GM20431 (cell line): ENCODE measurements around the gene ATP5F1B.

Source experiments
- in situ Hi-C: fragments of 300-500 bp; cut with MseI, MboI; formaldehyde crosslinking; loops from one replicate; pipeline ENCODE4 v1.15.0; 2020; ENCODE audit warnings: low sequenced_read_pairs; ENCODE audit not compliant: unreplicated experiment

Gene ATP5F1B

DNA sequence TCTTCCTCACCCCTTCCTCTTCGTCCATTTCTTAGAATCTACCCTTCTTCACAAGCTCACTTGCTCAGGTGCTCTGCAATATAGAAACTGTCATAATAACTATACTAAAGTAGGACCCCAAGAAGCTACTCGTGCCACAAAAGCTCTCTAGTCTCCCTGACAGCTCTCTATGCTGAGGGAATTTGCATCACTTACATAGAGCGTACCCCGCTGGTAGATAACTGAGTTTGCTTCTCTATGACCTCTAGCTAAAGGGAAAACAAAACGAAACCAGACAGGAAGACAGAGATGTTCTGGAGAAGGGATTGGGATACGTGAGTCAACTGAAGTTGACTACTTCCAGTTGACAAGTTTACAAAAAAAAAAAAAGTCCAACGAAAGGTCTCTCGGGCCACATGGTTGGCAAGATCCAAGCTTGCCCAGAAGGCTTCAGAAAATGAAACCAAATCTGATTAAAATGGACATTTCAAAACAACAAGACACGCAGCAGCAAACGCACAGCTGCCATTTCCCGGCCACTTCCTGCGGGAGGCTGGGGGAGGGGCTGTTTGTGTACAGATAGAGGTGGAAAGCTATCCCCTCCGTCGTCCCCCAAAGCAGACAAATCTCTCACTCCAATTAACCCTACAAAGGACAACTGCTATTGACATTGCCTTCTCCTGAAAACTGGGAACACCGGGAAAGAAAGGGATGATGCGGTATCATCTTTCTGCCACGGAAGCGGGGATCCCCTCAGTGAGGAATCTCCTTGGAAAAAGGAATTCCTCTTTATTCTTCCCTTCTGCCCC lies 16.9 kb downstream of the ATP5F1B start:
- in situ Hi-C loops = no loop called here

DNA sequence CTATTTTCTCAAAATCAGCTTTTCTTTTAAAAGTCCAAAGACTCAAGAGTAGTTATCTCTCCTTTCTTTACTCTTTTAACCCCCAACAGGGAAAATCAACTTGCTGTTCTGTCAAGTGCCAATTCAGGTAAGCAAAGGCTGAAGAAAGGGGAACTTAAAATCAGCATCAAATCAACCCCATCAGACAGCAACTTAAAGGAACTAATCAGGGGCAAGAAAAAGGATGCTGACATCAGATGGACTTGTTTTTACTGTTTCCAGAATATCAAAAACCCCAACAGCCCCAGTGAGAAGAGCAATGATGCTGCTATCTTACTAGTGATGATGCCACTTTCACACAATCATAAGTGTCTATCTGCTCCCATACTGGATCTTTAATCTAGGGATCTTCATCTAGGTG lies 19.1 kb downstream of the ATP5F1B start:
- in situ Hi-C loops = no loop called here

DNA sequence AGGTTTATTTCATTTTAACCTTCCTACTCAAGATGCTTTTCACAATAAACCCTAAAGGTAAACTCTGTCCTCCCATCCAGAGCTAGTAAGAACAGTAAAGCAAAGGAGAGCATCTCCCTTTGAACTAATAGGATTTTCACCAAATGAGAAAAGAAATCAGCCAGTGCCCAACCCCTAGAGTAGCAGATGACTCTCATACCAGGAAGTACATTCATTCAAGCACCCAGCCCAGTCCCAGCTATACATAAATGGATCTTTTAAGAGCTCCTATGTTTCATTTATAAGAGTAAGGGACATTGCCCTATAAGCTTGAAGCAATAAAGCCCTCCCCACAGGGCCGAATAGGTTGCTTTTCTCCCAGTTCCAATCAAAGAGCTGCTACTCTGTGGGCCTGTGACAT lies 23.2 kb downstream of the ATP5F1B start:
- in situ Hi-C loops = no loop called here

DNA sequence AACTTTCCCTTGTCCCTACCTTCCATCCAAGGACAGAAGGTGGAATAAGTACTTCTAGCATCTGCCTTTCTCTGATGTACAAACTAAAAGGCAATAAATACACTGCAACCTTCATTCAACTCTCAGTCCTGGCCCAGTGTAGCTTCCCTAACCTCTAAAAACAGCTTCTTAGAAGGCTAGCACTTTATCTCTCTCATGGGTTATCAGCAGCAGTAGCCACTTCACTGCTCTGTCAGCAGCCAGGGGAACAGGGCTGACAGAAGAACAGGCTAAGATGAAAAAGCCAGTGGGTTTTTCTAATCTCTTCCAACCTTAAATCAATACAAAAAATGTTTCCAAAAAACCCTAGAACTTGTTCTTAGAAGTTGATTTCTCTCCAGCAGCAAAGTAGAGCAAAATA lies 28.9 kb downstream of the ATP5F1B start:
- in situ Hi-C loops = no loop called here

DNA sequence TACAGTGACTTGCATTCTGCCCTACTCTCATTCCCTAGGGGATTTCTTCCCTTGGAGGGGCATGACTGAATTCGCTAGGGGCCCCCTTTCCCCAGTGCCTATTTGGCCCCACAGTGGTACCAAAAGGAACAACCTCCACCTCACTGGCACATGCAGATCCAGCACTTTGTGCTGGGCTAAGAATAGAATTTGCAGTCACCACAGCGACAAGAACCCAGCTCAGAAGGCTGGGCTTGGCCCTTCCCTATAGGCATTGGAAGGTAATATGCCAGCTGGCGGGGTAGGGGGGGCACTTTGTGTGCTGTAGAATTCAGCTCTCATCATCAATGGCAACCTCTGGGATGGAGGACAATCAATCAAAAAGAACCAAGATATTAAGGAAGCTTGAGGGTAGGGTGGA lies 29.5 kb downstream of the ATP5F1B start:
- in situ Hi-C loops = no loop called here

DNA sequence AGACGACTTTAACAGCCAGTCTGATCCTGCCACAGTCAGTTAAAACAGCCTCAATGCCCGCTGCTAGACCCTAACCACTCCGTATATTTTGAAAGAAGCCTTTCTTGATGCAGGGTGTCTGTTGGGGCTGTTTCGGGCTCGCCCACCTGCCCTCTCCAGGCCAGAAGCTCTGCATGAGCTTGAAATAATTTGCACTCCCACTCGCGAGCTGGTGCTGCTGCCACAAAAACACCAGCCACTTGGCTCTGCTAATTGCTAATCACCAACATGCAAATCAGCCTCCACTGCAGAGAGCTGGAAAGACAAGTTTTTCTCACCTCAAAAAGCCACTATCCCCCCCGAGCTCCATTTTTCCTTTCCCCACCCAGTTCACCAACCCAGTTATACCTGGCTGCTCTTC lies 31.2 kb downstream of the ATP5F1B start:
- in situ Hi-C loops = no loop called here

DNA sequence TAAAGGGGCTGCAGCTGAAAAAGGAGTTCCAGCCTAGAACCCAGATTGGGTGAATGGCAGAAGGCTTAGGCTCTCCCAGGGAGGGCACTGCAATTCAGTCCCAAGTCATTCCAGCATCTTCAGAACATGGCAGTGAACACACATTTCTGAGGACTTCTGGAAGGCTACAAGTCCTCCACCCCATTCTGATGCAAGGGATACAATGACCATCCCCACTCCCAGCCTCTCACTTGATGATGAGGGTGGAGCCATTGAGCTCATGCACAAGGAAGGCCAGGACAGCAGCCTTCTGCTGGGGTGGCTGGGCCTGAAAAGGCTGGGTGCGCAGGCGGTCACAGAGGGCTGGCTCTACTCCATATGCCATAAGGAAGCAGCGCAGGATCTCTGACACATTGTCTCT lies 41.4 kb downstream of the ATP5F1B start:
- in situ Hi-C loops = no loop called here

DNA sequence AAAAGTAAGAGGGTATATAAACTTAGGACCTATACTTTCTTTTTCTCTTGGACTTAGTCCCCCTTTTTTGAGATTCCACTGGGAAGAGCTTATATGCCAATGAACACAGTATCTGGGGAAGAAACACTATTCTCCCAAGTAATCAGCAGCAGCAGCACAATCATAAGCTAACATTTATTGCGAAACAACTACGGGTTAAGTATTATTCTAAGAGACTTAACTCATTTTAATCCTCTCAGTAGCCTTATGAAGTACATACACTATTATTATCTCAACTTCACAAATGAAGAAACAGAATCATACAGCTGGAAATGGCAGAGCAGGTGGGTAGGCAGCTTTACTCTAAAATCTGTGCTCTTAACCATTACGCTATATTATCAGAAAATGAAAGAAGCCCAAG lies 43.5 kb downstream of the ATP5F1B start:
- in situ Hi-C loops = no loop called here

DNA sequence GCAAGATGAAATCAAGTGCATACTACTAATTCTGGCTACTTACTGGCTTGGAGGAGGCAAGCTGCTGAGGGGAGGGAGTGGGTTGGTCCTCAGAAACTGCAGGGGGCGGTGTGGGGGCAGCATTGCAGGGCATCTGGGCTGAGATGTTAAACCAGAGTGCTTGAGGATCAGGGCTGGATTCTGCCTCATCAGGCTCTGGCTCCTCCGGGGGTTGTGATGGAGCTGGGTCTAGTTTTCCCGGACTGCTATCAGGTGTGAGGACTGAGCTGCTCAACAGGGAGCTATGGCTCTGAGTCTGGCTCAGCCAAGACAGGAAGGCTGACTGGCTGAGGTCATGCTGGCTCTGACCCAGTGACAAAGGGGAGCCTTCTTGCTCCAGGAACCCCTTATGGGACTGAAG lies 44.3 kb downstream of the ATP5F1B start:
- in situ Hi-C loops = no loop called here

DNA sequence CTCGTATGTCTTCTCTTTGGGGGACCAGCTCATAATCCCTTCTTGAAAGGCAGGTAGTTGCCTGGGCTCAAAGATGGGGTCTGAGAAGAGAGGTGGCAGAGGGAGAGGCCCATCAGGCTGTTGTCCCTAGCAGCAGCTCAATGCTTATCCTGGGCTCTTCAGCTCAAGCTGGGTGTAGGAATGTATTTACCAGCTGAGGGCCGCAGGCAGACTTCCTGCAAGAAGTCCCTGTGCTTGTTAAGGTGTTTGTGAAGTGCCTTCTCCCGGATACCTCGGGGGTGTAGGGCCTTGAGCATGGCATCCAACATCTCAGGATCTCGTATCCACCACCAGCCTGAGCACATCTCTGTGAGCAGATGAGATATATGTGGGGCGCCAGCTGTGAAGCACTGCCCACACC lies 45.0 kb downstream of the ATP5F1B start:
- in situ Hi-C loops = no loop called here

DNA sequence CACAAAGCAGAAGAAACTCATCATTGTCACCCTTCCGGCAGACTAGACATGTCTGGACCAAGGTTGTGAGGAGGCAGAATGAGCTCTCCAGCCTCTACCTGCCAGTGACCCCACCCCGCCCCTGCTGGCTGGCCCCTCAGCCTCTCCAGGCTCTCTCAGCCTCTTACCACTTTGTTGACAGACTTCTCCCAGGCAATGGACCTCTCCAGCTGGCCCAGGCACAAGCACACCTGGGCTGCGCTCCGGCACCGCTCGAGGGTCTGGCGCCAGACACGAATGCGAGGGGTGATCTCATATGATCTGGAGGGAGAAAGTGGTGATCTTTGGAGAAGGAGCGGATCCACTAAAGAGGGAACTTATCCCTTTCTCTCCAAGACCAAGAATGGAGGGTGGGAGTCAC lies 46.0 kb downstream of the ATP5F1B start:
- in situ Hi-C loops = no loop called here

DNA sequence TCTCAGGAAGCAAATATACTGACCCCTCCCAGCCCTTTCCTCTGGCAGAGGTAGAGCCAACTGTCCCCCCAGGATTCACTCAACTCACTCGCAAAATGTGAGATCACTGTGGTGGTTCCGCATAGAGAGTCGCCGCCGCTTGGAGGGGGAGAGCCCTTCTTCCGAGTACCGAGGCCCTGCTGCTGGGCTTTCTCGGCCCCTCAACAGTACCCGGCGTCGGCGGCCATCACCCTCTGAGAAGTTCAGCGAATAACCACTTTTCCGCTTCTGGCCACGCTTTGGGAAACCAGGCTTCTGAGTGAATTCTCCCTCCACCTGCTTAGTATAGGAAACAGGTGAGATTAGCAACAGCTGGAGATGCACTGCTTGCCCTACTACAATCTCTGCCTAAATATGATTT lies 46.7 kb downstream of the ATP5F1B start:
- in situ Hi-C loops = no loop called here

DNA sequence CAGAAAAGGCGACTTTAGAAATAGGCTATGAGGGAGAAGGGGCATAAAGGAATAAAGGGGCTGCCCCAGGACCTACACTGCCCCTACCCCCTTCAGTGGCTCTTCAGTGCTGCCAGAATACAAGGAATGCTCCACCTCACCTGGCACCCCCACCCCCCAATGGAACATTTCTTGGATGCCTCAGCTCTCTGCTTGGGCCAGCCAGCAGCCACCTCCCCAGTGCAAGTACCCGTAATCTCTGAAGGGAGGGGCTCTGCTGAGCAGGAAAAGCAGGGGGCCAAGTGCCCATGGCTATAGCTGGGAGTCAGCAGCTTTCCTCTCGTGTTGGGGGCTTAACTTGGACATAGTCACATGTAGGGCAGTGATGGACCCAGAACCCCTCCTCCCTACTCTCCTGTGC lies 49.0 kb downstream of the ATP5F1B start:
- in situ Hi-C loops = no loop called here

DNA sequence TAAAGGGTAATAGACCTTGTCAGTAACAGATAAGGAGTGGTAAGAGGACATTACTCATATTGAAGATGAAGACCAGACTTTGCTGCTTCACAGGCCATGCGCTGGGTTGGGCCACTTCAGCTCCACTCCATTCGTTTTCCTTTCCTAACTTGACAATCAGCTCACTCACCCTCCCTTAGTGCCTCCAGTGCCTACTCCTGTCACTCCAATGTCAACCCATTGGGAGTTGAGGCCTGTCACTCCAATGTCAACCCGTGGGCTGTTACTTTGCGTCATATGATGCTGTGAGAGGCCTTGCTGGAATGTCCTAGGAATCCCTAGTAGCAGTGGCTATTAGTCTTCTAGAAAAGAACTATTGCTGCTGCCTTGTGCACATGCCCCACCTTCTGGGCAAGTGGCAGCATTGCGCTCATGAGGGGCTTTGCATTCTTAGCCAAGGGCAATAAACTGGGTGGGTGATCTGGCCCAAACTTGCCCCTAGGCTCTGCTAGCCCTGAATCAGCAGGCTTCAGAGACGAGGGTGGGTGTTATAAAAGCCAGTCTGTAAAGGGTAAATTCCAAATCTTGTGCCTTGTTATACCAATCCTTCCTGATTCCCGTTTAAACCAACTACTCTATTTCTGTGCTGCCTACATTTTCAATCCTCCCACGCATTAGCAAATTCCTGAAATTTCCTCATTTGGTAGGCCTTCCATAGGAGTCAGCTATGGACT lies 51.7 kb downstream of the ATP5F1B start:
- in situ Hi-C loops = no loop called here

DNA sequence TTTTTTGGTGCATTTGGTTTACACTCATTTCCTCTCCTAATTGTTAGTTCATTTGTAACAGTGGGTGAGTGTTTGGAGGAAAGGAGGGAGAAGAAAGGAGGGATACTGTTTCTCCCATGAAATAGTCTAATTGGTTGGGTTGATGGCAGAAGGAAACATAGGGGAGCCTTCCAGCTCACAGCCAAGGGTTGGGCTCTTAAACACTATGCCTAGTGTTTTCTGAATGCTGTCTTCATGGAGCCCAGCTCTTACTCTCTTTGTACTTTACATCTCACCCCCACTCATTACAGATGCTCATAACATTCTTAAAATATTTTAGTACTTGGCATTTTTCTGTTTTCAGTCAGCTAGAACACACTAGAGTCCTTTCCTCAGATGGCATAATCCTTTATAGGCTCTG lies 53.8 kb downstream of the ATP5F1B start:
- in situ Hi-C loops = no loop called here

DNA sequence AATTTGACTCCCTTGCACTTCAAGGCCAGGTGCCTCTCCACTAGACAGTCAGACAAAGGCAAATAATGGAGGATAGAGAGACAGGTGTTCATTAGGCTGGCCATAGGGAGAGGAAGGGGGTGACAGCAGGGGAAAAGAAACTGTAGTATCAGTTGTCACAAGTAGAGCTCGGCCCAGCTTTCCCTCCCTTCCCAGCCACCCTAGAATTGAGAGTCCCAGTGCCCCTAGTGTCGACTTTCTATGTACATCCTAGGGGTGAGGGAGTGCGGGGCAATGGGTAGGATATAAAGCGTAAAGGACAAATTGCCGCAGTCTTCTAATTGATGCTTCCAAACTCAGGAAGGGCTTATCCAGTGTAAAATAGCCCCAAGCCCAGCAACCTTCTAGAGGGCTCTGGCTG lies 54.7 kb downstream of the ATP5F1B start:
- in situ Hi-C loops = no loop called here

DNA sequence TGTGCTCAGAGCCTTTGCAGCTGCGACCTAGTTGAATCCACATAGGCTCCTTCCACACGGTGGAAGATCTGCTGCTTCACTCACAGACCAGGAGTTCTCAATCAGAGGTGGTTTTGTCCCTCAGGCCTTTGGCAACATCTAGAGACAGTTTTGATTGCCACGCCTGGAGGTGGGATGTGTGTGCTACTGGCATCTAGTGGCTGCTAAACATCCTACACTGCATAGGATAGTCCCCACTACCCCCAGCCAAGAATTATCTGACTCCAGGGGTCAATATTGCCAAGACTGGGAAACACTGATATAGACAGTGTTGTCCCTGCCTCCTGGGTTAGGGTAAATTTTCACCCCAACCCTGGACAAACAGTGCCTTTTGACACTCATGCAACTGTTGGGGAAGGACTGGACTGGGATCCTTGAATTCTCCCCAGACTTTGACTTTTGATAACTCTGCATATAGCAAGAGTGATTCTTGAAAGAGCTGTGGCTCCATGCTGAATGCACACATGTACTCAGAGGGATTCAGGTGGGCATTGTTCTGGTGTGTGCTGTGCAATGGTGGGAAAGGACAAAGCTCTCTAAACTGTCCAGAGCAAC lies 55.5 kb downstream of the ATP5F1B start:
- in situ Hi-C loops = no loop called here

DNA sequence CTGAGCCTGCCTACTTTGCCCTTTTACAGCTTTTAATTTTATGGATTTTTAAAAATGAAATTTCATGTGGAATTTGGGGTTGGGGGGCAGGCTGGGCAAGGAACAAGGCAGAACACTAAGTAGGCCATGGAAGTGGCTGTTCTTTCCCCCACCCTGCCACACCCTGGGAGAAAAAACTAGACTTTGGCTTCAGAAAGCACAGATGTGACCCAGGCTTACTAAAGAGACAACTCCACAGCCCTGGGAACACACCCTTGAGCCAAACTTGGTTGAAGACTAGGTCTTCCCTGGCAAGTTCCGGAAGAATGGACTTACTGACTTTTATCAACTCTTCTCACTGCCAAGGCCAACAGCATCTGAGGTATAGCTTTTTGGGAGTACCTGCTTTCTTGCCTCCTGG lies 56.0 kb downstream of the ATP5F1B start:
- in situ Hi-C loops = no loop called here
